HepG2 (cell line): Measurements from ENCODE around the gene ACTR3. TPM values are rescaled to one million over a fixed set of nuclear protein-coding genes. Genes with fewer than 3 reads are reported as not detected.

Experiments
- ASH2L ChIP-seq: fragments of 300-600, 200-600 bp; sonication (generic); IDR thresholded peaks from 2 replicates; pipeline ENCODE4 v1.7.0; 2017; ENCODE audit warnings: low read depth, mild to moderate bottlenecking, moderate library complexity, mixed read lengths, low read length; ENCODE audit not compliant: insufficient read length
- BCL6 ChIP-seq: IDR thresholded peaks from 2 replicates; pipeline ENCODE4 v1.6.1; 2016; ENCODE audit warnings: missing genetic modification reagents, missing compliant biosample characterization
- ESRRA ChIP-seq: sonication (generic); formaldehyde crosslinking; IDR thresholded peaks from 2 replicates; pipeline ENCODE4 v1.5.1; 2020; ENCODE audit warnings: mild to moderate bottlenecking, low read depth, missing genetic modification reagents
- HMGA1 ChIP-seq: sonication (generic); formaldehyde crosslinking; conservative IDR thresholded peaks from 2 replicates; pipeline ENCODE4 v1.4.0; 2020; ENCODE audit warnings: missing genetic modification reagents
- IRF2 ChIP-seq: IDR thresholded peaks from 2 replicates; pipeline ENCODE4 v1.6.1; 2018; ENCODE audit warnings: missing genetic modification reagents, missing compliant biosample characterization
- MIER2 ChIP-seq: IDR thresholded peaks from 2 replicates; pipeline ENCODE4 v1.6.1; 2016; ENCODE audit warnings: missing biosample characterization, missing genetic modification reagents
- NFKBIZ ChIP-seq: IDR thresholded peaks from 2 replicates; pipeline ENCODE4 v1.6.1; 2018; ENCODE audit warnings: missing genetic modification reagents, missing compliant biosample characterization
- RBM22 ChIP-seq: fragments of 200-400 bp; formaldehyde crosslinking; optimal IDR thresholded peaks from 2 replicates; pipeline ENCODE3; 2017; ENCODE audit warnings: mild to moderate bottlenecking, low read length, moderate library complexity
- REPIN1 ChIP-seq: sonication (generic); formaldehyde crosslinking; IDR thresholded peaks from 2 replicates; pipeline ENCODE4 v1.8.0; 2022; ENCODE audit warnings: missing genetic modification reagents, low read depth, mild to moderate bottlenecking, borderline replicate concordance
- SMC3 ChIP-seq: IDR thresholded peaks from 2 replicates; pipeline ENCODE4 v1.6.1; 2011; ENCODE audit warnings: low read length, improper control_type of control experiment
- TBX2 ChIP-seq: sonication (generic); formaldehyde crosslinking; IDR thresholded peaks from 2 replicates; pipeline ENCODE4 v1.5.0; 2020; ENCODE audit warnings: missing genetic modification reagents, mild to moderate bottlenecking, borderline replicate concordance
- TEAD3 ChIP-seq: optimal IDR thresholded peaks from 2 replicates; pipeline ENCODE3; 2016; ENCODE audit warnings: borderline replicate concordance
- XBP1 ChIP-seq: sonication (generic); formaldehyde crosslinking; IDR thresholded peaks from 2 replicates; pipeline ENCODE4 v1.5.0; 2020; ENCODE audit warnings: missing genetic modification reagents
- ZC3H13 ChIP-seq: sonication (generic); formaldehyde crosslinking; IDR thresholded peaks from 2 replicates; pipeline ENCODE4 v1.8.1; 2023; ENCODE audit warnings: mild to moderate bottlenecking, missing genetic modification reagents, moderate library complexity
- ZNF460 ChIP-seq: sonication (generic); formaldehyde crosslinking; IDR thresholded peaks from 2 replicates; pipeline ENCODE4 v1.5.1; 2020; ENCODE audit warnings: missing genetic modification reagents, mild to moderate bottlenecking, borderline replicate concordance
- ZNF547 ChIP-seq: sonication (generic); formaldehyde crosslinking; IDR thresholded peaks from 2 replicates; pipeline ENCODE4 v1.5.1; 2020; ENCODE audit warnings: mild to moderate bottlenecking, missing genetic modification reagents
- ZNF567 ChIP-seq: sonication (generic); formaldehyde crosslinking; IDR thresholded peaks from 2 replicates; pipeline ENCODE4 v1.8.1; 2023; ENCODE audit warnings: mild to moderate bottlenecking, missing genetic modification reagents, borderline replicate concordance
- ZNF652 ChIP-seq: IDR thresholded peaks from 2 replicates; pipeline ENCODE4 v1.6.1; 2016; ENCODE audit warnings: low read depth, borderline replicate concordance
- ZSCAN21 ChIP-seq: sonication (generic); formaldehyde crosslinking; IDR thresholded peaks from 2 replicates; pipeline ENCODE4 v1.8.0; 2022; ENCODE audit warnings: mild to moderate bottlenecking, missing genetic modification reagents, moderate library complexity, borderline replicate concordance
- polyA plus RNA-seq, 8 experiments: library from polyadenylated mRNA; depleted of rRNA in 3 of 8; stranded (reverse) in 7 of 8; unstranded in 1 of 8; fragments of >200 nt; fragmentation: Illumina TruSeq in 4 of 8; extraction: Trizol in 4 of 8; gene quantifications; 2 replicates each; pipeline versions ENCODE4 v1.2.1 to v1.2.3, GENCODE V29; 2011 to 2016; ENCODE audit warnings: low read depth in 4 of 8, missing spikeins in 1 of 8, mixed read lengths in 1 of 8; ENCODE audit not compliant: insufficient read depth in 1 of 8
- total RNA-seq, 5 experiments: library from RNA; depleted of rRNA; stranded (reverse); fragments of >200 nt; fragmentation: Illumina TruSeq; extraction: Trizol; gene quantifications; 2 replicates each; pipeline ENCODE4 v1.2.3, GENCODE V29; 2016; ENCODE audit warnings: low read depth in 1 of 5
- TF ChIP-seq, protein P1 (sequence below): sonication (generic); formaldehyde crosslinking; IDR thresholded peaks from 2 replicates; pipeline ENCODE4 v1.8.0; 2022; ENCODE audit warnings: mild to moderate bottlenecking, missing genetic modification reagents, borderline replicate concordance
- TF ChIP-seq, protein P2 (sequence below): IDR thresholded peaks from 2 replicates; pipeline ENCODE4 v1.6.1; 2016; ENCODE audit warnings: control low read depth
- TF ChIP-seq, protein P3 (sequence below): sonication (generic); formaldehyde crosslinking; IDR thresholded peaks from 2 replicates; pipeline ENCODE4 v1.4.0; 2020; ENCODE audit warnings: missing genetic modification reagents
- TF ChIP-seq, protein P4 (sequence below): sonication (generic); formaldehyde crosslinking; IDR thresholded peaks from 2 replicates; pipeline ENCODE4 v1.5.1; 2020; ENCODE audit warnings: missing genetic modification reagents, mild to moderate bottlenecking, borderline replicate concordance

The ACTR3 gene
- total and polyA plus RNA-seq, 2 of the 13 experiments (the other 11 are each of a cell fraction or from before 2014, with no cell fraction given), result 123 to 225 TPM

DNA sequence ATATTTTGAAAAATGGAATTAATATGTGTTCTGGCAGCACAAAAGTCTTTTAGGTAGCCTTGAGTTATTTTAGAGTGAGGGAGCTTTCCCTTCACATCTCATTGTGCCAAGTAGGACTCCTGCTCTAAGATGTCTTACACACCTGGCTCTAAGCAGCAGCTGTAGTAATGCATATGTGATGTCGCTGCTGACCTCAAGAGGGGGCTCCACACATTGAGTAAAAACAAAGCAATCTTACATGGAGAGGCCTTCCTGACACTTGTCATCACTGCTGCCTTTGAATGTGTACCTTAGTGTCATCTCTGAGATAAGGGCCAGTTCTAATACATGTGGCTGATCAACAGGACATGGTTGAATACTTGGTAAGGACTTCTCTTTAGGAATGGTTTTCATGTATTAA is 75.8 kb downstream of the ACTR3 start (continued):
- TF ChIP-seq, protein P1, sequence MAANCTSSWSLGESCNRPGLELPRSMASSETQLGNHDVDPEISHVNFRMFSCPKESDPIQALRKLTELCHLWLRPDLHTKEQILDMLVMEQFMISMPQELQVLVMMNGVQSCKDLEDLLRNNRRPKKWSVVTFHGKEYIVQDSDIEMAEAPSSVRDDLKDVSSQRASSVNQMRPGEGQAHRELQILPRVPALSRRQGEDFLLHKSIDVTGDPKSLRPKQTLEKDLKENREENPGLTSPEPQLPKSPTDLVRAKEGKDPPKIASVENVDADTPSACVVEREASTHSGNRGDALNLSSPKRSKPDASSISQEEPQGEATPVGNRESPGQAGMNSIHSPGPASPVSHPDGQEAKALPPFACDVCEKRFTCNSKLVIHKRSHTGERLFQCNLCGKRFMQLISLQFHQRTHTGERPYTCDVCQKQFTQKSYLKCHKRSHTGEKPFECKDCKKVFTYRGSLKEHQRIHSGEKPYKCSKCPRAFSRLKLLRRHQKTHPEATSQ (CRISPR knock-in tag), result 0 out of 2 replicates have a peak, but pooled peaks have one; percentile 34
- TF ChIP-seq ZNF652 (CRISPR knock-in tag) (peak; percentile 33; the same call in 1 of the 2 replicates), REPIN1 (peak; percentile 59; the same call in 1 of the 2 replicates), NFKBIZ (CRISPR knock-in tag) (0 out of 2 replicates have a peak, but pooled peaks have one; percentile 22), ESRRA (CRISPR knock-in tag) (no peak), ZNF547 (CRISPR knock-in tag) (no peak), ZC3H13 (CRISPR knock-in tag) (no peak), XBP1 (CRISPR knock-in tag) (no peak), ZNF460 (no peak), ZSCAN21 (CRISPR knock-in tag) (0 out of 2 replicates have a peak, but pooled peaks have one; percentile 24), SMC3 (peak; percentile 94), IRF2 (CRISPR knock-in tag) (peak; percentile 88), TBX2 (CRISPR knock-in tag) (peak; percentile 59; the same call in 1 of the 2 replicates), HMGA1 (CRISPR knock-in tag) (no peak), ASH2L (peak; percentile 48), MIER2 (0 out of 2 replicates have a peak, but pooled peaks have one; percentile 40), TEAD3 (CRISPR knock-in tag) (peak; percentile 87), RBM22 (peak; percentile 78), BCL6 (CRISPR knock-in tag) (peak; percentile 64), ZNF567 (CRISPR knock-in tag) (peak; percentile 65; the same call in 1 of the 2 replicates)
- TF ChIP-seq, protein P2, sequence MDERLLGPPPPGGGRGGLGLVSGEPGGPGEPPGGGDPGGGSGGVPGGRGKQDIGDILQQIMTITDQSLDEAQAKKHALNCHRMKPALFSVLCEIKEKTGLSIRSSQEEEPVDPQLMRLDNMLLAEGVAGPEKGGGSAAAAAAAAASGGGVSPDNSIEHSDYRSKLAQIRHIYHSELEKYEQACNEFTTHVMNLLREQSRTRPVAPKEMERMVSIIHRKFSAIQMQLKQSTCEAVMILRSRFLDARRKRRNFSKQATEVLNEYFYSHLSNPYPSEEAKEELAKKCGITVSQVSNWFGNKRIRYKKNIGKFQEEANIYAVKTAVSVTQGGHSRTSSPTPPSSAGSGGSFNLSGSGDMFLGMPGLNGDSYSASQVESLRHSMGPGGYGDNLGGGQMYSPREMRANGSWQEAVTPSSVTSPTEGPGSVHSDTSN, result 0 out of 2 replicates have a peak, but pooled peaks have one; percentile 27
- TF ChIP-seq, protein P3, sequence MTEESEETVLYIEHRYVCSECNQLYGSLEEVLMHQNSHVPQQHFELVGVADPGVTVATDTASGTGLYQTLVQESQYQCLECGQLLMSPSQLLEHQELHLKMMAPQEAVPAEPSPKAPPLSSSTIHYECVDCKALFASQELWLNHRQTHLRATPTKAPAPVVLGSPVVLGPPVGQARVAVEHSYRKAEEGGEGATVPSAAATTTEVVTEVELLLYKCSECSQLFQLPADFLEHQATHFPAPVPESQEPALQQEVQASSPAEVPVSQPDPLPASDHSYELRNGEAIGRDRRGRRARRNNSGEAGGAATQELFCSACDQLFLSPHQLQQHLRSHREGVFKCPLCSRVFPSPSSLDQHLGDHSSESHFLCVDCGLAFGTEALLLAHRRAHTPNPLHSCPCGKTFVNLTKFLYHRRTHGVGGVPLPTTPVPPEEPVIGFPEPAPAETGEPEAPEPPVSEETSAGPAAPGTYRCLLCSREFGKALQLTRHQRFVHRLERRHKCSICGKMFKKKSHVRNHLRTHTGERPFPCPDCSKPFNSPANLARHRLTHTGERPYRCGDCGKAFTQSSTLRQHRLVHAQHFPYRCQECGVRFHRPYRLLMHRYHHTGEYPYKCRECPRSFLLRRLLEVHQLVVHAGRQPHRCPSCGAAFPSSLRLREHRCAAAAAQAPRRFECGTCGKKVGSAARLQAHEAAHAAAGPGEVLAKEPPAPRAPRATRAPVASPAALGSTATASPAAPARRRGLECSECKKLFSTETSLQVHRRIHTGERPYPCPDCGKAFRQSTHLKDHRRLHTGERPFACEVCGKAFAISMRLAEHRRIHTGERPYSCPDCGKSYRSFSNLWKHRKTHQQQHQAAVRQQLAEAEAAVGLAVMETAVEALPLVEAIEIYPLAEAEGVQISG, result no peak
- TF ChIP-seq, protein P4, sequence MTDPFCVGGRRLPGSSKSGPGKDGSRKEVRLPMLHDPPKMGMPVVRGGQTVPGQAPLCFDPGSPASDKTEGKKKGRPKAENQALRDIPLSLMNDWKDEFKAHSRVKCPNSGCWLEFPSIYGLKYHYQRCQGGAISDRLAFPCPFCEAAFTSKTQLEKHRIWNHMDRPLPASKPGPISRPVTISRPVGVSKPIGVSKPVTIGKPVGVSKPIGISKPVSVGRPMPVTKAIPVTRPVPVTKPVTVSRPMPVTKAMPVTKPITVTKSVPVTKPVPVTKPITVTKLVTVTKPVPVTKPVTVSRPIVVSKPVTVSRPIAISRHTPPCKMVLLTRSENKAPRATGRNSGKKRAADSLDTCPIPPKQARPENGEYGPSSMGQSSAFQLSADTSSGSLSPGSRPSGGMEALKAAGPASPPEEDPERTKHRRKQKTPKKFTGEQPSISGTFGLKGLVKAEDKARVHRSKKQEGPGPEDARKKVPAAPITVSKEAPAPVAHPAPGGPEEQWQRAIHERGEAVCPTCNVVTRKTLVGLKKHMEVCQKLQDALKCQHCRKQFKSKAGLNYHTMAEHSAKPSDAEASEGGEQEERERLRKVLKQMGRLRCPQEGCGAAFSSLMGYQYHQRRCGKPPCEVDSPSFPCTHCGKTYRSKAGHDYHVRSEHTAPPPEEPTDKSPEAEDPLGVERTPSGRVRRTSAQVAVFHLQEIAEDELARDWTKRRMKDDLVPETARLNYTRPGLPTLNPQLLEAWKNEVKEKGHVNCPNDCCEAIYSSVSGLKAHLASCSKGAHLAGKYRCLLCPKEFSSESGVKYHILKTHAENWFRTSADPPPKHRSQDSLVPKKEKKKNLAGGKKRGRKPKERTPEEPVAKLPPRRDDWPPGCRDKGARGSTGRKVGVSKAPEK (CRISPR knock-in tag), result no peak
